Measurements from ENCODE around the gene HSPA12A.

The HSPA12A gene

GRCh38 chr10:116673866-116674265 lies 68.5 kb downstream of the HSPA12A start:
- no peak overlapping the region for H3K9ac ChIP-seq (ENCODE audit: low read depth, low read length)

DNA sequence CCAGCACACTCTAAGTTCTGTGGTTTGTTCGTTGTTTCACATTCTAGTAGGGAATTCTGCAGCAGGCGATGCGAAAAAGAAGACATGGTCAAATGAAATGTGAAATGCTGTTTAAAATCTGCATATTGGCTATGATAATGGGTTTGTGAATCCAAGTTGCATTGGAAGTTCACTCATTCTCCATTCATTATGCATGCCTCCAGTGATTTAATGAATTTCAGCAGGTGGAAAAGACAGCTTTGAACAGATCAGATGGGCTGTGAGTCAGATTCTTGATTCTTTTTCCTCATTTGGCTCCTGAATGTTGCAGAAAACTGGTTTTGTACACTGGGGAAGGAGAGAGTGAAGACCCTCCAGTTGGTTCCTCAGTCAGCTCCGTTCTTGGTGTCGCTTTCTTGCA lies 69.5 kb downstream of the HSPA12A start:
- peaks cover 8% of the 10 kb centered on the region for H3K4me1 ChIP-seq (ENCODE audit: insufficient read depth, low read length)
- no peaks in the 10 kb centered on the region for H3K9me3 ChIP-seq (ENCODE audit: control insufficient read depth, insufficient read depth, low read length)
- no peak overlapping the region for H3K9ac ChIP-seq (ENCODE audit: low read depth, low read length)
- no peaks in the 10 kb centered on the region for H3K36me3 ChIP-seq (ENCODE audit: insufficient read depth, low read length)

More at GRCh38 chr10:116673866-116674265, 68.5 kb downstream of the HSPA12A start:
- H3K4me1 ChIP-seq (ENCODE audit: insufficient read depth, low read length), result peaks cover 8% of the 10 kb centered on the region
- no peaks in the 10 kb centered on the region for H3K9me3 ChIP-seq (ENCODE audit: control insufficient read depth, insufficient read depth, low read length)
- no peaks in the 10 kb centered on the region for H3K36me3 ChIP-seq (ENCODE audit: insufficient read depth, low read length)

DNA sequence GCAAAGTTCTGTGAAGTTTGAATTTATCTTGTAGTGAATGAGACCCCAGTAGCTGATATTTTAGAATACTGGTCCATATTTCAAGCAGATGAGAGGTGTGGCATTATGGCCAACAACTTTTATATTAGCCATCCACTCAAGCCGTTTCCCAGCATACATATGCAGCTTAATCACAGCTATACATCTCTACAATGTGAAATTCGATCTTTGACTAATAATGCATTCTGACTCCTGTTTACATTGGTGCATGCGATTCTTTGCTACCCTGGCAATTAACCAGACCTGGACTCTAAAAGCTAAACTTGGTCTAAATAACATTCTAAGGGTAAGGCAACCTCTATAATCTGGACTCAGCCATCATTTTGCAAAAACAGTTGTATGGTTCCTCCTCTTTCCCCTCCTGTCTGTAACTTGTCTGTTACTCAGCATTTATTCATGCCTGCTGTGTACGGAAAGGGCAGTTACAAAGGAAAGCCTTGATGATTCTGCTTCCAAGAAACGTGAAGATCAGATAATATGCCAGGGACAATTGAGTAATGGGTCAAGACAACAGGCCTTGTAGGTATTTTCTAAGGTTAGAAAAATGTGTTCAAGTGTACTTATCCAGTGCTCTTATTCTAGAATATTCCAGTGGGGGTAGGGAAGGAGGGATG lies 71.0 kb downstream of the HSPA12A start:
- H3K9ac ChIP-seq (ENCODE audit: low read depth, low read length), result no peak overlapping the region
- H3K4me1 ChIP-seq (ENCODE audit: insufficient read depth, low read length), result peaks cover 8% of the 10 kb centered on the region
- no peaks in the 10 kb centered on the region for H3K36me3 ChIP-seq (ENCODE audit: insufficient read depth, low read length)
- H3K9me3 ChIP-seq (ENCODE audit: control insufficient read depth, insufficient read depth, low read length), result no peaks in the 10 kb centered on the region

GRCh38 chr10:116670706-116671105 lies 71.7 kb downstream of the HSPA12A start:
- H3K4me1 ChIP-seq (ENCODE audit: insufficient read depth, low read length), result peaks cover 8% of the 10 kb centered on the region
- no peak overlapping the region for H3K9ac ChIP-seq (ENCODE audit: low read depth, low read length)

DNA sequence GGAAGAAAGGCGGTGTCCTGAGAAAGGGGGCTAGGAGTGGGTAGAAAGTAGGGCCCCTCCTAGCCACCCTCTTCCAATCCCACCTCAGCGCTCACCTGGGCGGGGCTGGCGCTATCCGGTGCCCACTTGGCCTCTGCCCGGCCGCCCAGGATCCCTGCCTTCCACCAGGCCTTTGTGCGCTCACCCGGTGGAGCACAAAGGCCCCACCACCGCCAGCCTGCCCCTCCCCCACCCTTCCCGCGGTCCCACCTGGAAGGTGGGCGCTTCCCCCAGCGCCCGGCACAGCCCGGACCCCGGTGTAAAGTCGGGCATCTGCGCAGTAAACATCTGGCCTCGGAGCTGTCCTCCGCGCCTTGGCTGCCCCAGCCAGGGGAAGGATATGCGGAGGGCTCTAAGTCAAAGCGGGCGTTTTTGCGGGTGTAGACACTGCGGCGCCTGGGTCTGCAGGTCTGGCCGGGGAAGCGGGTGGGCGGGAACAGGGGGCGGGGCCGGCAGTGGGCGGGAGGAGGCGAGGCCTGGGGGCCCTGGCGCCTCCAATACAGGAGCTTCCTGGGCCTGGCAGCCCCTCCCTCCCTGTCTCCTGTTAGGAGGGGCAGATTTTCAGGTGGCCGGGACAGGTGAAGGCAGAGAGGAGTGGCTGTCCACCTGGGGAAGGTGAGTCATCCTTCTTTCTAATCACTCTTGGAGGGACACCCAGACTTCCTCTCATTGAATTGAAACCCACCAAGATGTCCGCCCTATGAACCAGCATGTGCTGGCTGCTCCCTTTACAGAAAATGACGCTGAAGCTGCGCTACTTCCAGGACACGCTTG lies 72.3 kb downstream of the HSPA12A start:
- Histone ChIP-seq H3K9ac (ENCODE audit: low read depth, low read length) (peak overlapping the region; percentile 76; the same call in 1 of the 2 replicates), H3K9me3 (ENCODE audit: control insufficient read depth, insufficient read depth, low read length) (no peaks in the 10 kb centered on the region), H3K36me3 (ENCODE audit: insufficient read depth, low read length) (no peaks in the 10 kb centered on the region), H3K4me1 (ENCODE audit: insufficient read depth, low read length) (peaks cover 8% of the 10 kb centered on the region)

More at GRCh38 chr10:116670706-116671105, 71.7 kb downstream of the HSPA12A start:
- no peaks in the 10 kb centered on the region for H3K9me3 ChIP-seq (ENCODE audit: control insufficient read depth, insufficient read depth, low read length)
- H3K36me3 ChIP-seq (ENCODE audit: insufficient read depth, low read length), result no peaks in the 10 kb centered on the region

DNA sequence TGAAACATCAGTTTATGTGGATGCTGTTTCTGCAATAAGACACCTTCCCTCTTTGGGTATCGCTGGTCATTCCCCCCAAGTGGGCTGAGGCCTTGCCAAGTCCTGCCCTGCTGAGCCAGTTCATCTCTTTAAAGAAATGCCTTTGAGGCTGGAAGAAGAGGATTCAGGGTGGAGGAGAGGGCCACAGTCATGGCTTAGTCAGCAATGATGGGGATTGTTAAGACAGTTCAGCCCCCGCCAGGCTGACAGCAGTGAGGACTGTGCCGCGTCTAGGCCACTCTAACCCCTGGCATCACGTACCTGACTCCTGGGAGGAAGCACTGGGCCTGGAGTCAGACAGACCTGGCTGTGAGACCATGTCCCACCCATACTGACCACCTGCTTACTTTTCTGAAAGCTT lies 73.3 kb downstream of the HSPA12A start:
- Histone ChIP-seq H3K36me3 (ENCODE audit: insufficient read depth, low read length) (no peaks in the 10 kb centered on the region), H3K4me1 (ENCODE audit: insufficient read depth, low read length) (peaks cover 8% of the 10 kb centered on the region), H3K9ac (ENCODE audit: low read depth, low read length) (peak overlapping the region; percentile 76; the same call in 1 of the 2 replicates), H3K9me3 (ENCODE audit: control insufficient read depth, insufficient read depth, low read length) (no peaks in the 10 kb centered on the region)

- peaks cover 8% of the 10 kb centered on the region for H3K4me1 ChIP-seq (ENCODE audit: insufficient read depth, low read length)
- H3K36me3 ChIP-seq (ENCODE audit: insufficient read depth, low read length), result no peaks in the 10 kb centered on the region
- H3K9ac ChIP-seq (ENCODE audit: low read depth, low read length), result no peak overlapping the region
- no peaks in the 10 kb centered on the region for H3K9me3 ChIP-seq (ENCODE audit: control insufficient read depth, insufficient read depth, low read length)
These were observed 73.9 kb downstream of the HSPA12A start for GRCh38 chr10:116668446-116668845.

- peaks cover 8% of the 10 kb centered on the region for H3K4me1 ChIP-seq (ENCODE audit: insufficient read depth, low read length)
These were observed 74.3 kb downstream of the HSPA12A start for GRCh38 chr10:116668018-116668417.

GRCh38 chr10:116667484-116667883 lies 74.9 kb downstream of the HSPA12A start:
- peaks cover 8% of the 10 kb centered on the region for H3K4me1 ChIP-seq (ENCODE audit: insufficient read depth, low read length)
- H3K9ac ChIP-seq (ENCODE audit: low read depth, low read length), result no peak overlapping the region
- no peaks in the 10 kb centered on the region for H3K36me3 ChIP-seq (ENCODE audit: insufficient read depth, low read length)
- H3K9me3 ChIP-seq (ENCODE audit: control insufficient read depth, insufficient read depth, low read length), result no peaks in the 10 kb centered on the region

More at GRCh38 chr10:116668018-116668417, 74.3 kb downstream of the HSPA12A start:
- Histone ChIP-seq H3K36me3 (ENCODE audit: insufficient read depth, low read length) (no peaks in the 10 kb centered on the region), H3K9me3 (ENCODE audit: control insufficient read depth, insufficient read depth, low read length) (no peaks in the 10 kb centered on the region), H3K9ac (ENCODE audit: low read depth, low read length) (no peak overlapping the region)

DNA sequence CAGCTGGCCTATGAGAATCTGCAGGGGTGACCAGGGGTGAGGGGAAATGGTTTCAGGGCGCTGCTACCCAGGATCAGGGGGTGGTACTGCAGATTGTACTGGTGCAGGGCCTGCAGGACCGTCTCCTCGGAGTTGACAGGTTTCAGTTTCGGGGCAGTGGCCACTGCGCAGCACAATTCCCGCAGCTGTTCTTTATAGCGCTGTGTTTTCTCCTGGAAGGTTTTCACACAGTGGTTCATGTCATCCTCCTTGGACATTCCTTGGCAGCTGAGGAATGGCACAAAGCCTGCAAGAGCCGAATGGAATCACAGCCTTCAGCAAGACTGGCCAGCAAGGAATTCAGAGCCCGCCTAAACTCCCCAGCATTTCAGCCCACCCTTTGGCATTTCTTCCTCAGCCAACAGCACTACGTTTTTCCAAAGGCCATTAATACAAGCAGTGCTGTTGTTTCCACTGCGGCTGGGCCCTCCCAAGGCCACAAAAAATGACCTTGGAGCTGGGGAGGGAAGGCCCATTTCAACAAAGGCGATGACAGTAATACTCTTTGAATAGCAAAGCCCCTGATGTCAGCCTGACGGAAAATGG lies 76.7 kb downstream of the HSPA12A start:
- H3K9me3 ChIP-seq (ENCODE audit: control insufficient read depth, insufficient read depth, low read length), result no peaks in the 10 kb centered on the region
- no peak overlapping the region for H3K9ac ChIP-seq (ENCODE audit: low read depth, low read length)
- peaks cover 3% of the 10 kb centered on the region; the same call in 1 of the 2 replicates for H3K4me1 ChIP-seq (ENCODE audit: insufficient read depth, low read length)
- H3K36me3 ChIP-seq (ENCODE audit: insufficient read depth, low read length), result no peaks in the 10 kb centered on the region

DNA sequence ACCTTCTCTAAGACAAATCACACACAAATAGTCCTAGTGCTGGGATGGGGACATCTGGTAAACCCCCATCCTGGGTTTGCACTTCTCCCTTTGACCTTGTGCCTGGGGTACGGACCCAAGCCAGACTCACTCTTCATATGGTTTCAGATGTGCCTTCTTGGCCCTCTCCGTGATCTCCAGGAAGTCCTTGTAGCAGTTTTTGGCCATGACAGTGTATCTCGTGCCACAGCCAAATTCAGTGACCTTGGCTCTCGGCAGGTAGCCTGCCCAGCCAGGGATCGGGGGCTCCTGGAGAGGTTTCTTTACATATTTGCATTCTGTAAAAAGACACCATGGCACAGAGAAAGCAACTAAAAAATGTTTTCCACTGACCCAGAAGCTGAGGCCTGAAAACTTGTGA lies 77.7 kb downstream of the HSPA12A start:
- Histone ChIP-seq H3K9ac (ENCODE audit: low read depth, low read length) (no peak overlapping the region), H3K36me3 (ENCODE audit: insufficient read depth, low read length) (no peaks in the 10 kb centered on the region), H3K9me3 (ENCODE audit: control insufficient read depth, insufficient read depth, low read length) (no peaks in the 10 kb centered on the region), H3K4me1 (ENCODE audit: insufficient read depth, low read length) (peaks cover 3% of the 10 kb centered on the region; the same call in 1 of the 2 replicates)

DNA sequence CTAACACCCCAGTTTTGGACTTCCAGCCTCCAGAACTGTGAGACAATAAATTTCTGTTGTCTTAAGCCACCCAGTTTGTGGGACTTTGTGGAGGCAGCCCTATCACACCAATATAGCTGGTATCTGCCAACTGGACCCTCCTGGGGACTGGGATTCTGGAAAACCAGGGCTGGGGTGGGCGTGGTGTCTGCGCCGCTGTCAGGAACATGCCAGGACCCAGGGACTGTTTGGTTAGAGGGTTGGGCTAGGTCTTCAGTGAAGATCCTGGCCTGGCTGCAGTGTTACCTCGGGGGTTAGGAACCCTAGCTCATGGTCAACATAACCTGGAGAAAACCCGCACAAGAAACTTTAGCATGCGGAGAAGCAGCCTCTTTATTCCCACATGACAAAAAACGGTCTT lies 79.0 kb downstream of the HSPA12A start:
- no peaks in the 10 kb centered on the region for H3K4me1 ChIP-seq (ENCODE audit: insufficient read depth, low read length)
- H3K9ac ChIP-seq (ENCODE audit: low read depth, low read length), result no peak overlapping the region
- H3K36me3 ChIP-seq (ENCODE audit: insufficient read depth, low read length), result no peaks in the 10 kb centered on the region
- H3K9me3 ChIP-seq (ENCODE audit: control insufficient read depth, insufficient read depth, low read length), result no peaks in the 10 kb centered on the region

DNA sequence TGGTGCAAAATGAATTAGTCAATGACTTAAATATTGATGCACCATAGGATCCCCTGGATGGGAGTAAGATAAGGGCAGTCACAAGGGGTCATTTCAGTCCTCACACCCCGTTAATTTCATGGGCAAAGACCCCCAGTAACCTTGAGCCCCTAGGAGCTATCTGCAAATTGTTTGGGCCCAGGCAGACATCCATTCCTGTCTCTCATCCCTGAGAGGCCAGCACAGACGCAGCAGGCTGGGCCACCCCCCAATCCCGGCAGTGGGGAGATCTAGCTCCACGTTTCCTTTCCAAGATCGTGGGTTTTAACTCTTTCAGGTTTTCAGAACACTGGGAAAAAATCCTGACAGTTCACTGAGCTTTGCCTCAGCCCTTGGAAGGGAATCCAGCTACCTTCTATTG lies 81.5 kb downstream of the HSPA12A start:
- no peaks in the 10 kb centered on the region for H3K9me3 ChIP-seq (ENCODE audit: control insufficient read depth, insufficient read depth, low read length)
- H3K9ac ChIP-seq (ENCODE audit: low read depth, low read length), result no peak overlapping the region
- no peaks in the 10 kb centered on the region for H3K4me1 ChIP-seq (ENCODE audit: insufficient read depth, low read length)
- H3K36me3 ChIP-seq (ENCODE audit: insufficient read depth, low read length), result no peaks in the 10 kb centered on the region

DNA sequence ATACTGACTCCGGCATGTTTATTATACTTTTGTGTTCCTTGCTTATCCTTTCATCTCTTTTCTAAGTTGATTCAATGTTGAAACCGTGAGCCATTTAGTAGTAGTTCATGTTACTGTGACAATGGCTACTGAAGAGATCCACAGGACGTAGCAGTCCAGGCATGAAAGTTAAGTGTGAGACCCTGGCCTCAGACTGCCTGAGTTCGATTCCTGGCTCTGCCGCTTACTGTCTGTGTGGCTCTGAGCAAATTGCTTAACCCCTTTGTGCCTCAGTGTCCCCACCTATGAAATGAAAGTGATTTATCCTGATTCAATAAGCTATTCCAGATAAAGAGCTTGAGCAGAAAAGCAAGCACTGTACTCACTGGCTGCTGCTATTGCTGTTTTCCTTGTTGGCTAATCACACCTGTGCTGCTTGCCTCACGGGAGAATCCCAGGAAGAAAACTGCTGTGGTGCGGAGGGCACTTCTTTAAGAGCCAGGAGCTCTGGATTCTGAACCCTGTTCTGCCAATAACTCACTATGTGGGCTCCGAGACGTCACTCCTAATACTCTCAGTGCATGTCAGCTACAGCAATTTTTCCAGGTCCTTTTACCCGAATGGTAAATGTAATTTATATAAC lies 83.2 kb downstream of the HSPA12A start:
- Histone ChIP-seq H3K36me3 (ENCODE audit: insufficient read depth, low read length) (no peaks in the 10 kb centered on the region), H3K9ac (ENCODE audit: low read depth, low read length) (no peak overlapping the region), H3K9me3 (ENCODE audit: control insufficient read depth, insufficient read depth, low read length) (no peaks in the 10 kb centered on the region), H3K4me1 (ENCODE audit: insufficient read depth, low read length) (no peaks in the 10 kb centered on the region)

Data from ES-I3 (cell line).